ENCODE data around the gene SFTPA2. TPM values are rescaled to one million over a fixed set of nuclear protein-coding genes. Genes with fewer than 3 reads are reported as not detected.
"Not testable (repeated sequence)": the region's sequence is repeated elsewhere in the genome, so short reads cannot be mapped to it uniquely, and the experiment has no call there.

Gene SFTPA2
- not detected for polyA plus RNA-seq (2013, experiment 1 of 2)
- not detected for polyA plus RNA-seq (2013, experiment 2 of 2)

GRCh38 chr10:79560160-79560709 lies at the start of gene SFTPA2:
Gene SFTPA2 (minus strand): TSS chr10:79560407. CDS start chr10:79559483, 924 bp downstream.
- H3K4me3 ChIP-seq (ENCODE audit: low read length) = no peak within 1 kb of the TSS
- no peaks in the 10 kb centered on the region for H3K9me3 ChIP-seq (ENCODE audit: insufficient read depth, low read depth, low read length)
- no peak within 1 kb of the TSS for H3K9ac ChIP-seq (ENCODE audit: low read depth, low read length)
- no peak within 1 kb of the TSS for H3K27ac ChIP-seq (ENCODE audit: low read depth, low read length)
- 79% methylated on average over 1 of the region's 1 CpG for WGBS
- H3K27me3 ChIP-seq (ENCODE audit: insufficient read depth, low read length) = peaks cover 16% of the 10 kb centered on the region; the same call in 1 of the 2 replicates
- H3K4me1 ChIP-seq (ENCODE audit: insufficient read depth, low read length) = no peaks in the 10 kb centered on the region
- no peaks in the 10 kb centered on the region for H3K36me3 ChIP-seq (ENCODE audit: insufficient read depth, low read length)

- Histone ChIP-seq H3K4me3 (ENCODE audit: low read length) (no peak overlapping the region), H3K27me3 (ENCODE audit: insufficient read depth, low read length) (0 out of 2 replicates have a peak, but pooled peaks cover 4% of the 10 kb centered on the region), H3K9me3 (ENCODE audit: insufficient read depth, low read depth, low read length) (no peaks in the 10 kb centered on the region), H3K9ac (ENCODE audit: low read depth, low read length) (no peak overlapping the region), H3K27ac (ENCODE audit: low read depth, low read length) (no peak overlapping the region), H3K4me1 (ENCODE audit: insufficient read depth, low read length) (no peaks in the 10 kb centered on the region), H3K36me3 (ENCODE audit: insufficient read depth, low read length) (no peaks in the 10 kb centered on the region)
- WGBS = 58% methylated on average over 20 of the region's 20 CpGs
These were observed 48.5 kb upstream of the SFTPA2 start for GRCh38 chr10:79608505-79609375.

GRCh38 chr10:79605308-79605707 lies 45.1 kb upstream of the SFTPA2 start:
- H3K9ac ChIP-seq (ENCODE audit: low read depth, low read length) = no peak overlapping the region
- H3K4me3 ChIP-seq (ENCODE audit: low read length) = no peak overlapping the region
- no peaks in the 10 kb centered on the region for H3K9me3 ChIP-seq (ENCODE audit: insufficient read depth, low read depth, low read length)
- 0 out of 2 replicates have a peak, but pooled peaks cover 4% of the 10 kb centered on the region for H3K27me3 ChIP-seq (ENCODE audit: insufficient read depth, low read length)
- no peaks in the 10 kb centered on the region for H3K4me1 ChIP-seq (ENCODE audit: insufficient read depth, low read length)
- no peaks in the 10 kb centered on the region for H3K36me3 ChIP-seq (ENCODE audit: insufficient read depth, low read length)
- H3K27ac ChIP-seq (ENCODE audit: low read depth, low read length) = no peak overlapping the region

- no peak overlapping the region for H3K9ac ChIP-seq (ENCODE audit: low read depth, low read length)
- H3K4me1 ChIP-seq (ENCODE audit: insufficient read depth, low read length) = no peaks in the 10 kb centered on the region
- no peaks in the 10 kb centered on the region for H3K36me3 ChIP-seq (ENCODE audit: insufficient read depth, low read length)
- peaks cover 4% of the 10 kb centered on the region; the same call in 1 of the 2 replicates for H3K9me3 ChIP-seq (ENCODE audit: insufficient read depth, low read depth, low read length)
- 0 out of 2 replicates have a peak, but pooled peaks cover 4% of the 10 kb centered on the region for H3K27me3 ChIP-seq (ENCODE audit: insufficient read depth, low read length)
- no peak overlapping the region for H3K27ac ChIP-seq (ENCODE audit: low read depth, low read length)
- WGBS = 86% methylated on average over 1 of the region's 1 CpG
- no peak overlapping the region for H3K4me3 ChIP-seq (ENCODE audit: low read length)
These were observed 44.1 kb upstream of the SFTPA2 start for GRCh38 chr10:79604294-79604693.

- WGBS = 73% methylated on average over 2 of the region's 2 CpGs
These were observed 42.7 kb upstream of the SFTPA2 start for GRCh38 chr10:79602953-79603352.

GRCh38 chr10:79601939-79602338 lies 41.7 kb upstream of the SFTPA2 start:
- Histone ChIP-seq H3K9ac (ENCODE audit: low read depth, low read length) (no peak overlapping the region), H3K27me3 (ENCODE audit: insufficient read depth, low read length) (no peaks in the 10 kb centered on the region), H3K36me3 (ENCODE audit: insufficient read depth, low read length) (no peaks in the 10 kb centered on the region), H3K4me3 (ENCODE audit: low read length) (no peak overlapping the region), H3K4me1 (ENCODE audit: insufficient read depth, low read length) (no peaks in the 10 kb centered on the region), H3K27ac (ENCODE audit: low read depth, low read length) (no peak overlapping the region), H3K9me3 (ENCODE audit: insufficient read depth, low read depth, low read length) (peaks cover 27% of the 10 kb centered on the region)
- 55% methylated on average over 1 of the region's 1 CpG for WGBS

More at GRCh38 chr10:79602953-79603352, 42.7 kb upstream of the SFTPA2 start:
- Histone ChIP-seq H3K36me3 (ENCODE audit: insufficient read depth, low read length) (no peaks in the 10 kb centered on the region), H3K27me3 (ENCODE audit: insufficient read depth, low read length) (0 out of 2 replicates have a peak, but pooled peaks cover 4% of the 10 kb centered on the region), H3K27ac (ENCODE audit: low read depth, low read length) (no peak overlapping the region), H3K4me3 (ENCODE audit: low read length) (no peak overlapping the region), H3K9me3 (ENCODE audit: insufficient read depth, low read depth, low read length) (peaks cover 17% of the 10 kb centered on the region), H3K9ac (ENCODE audit: low read depth, low read length) (no peak overlapping the region), H3K4me1 (ENCODE audit: insufficient read depth, low read length) (no peaks in the 10 kb centered on the region)

GRCh38 chr10:79599644-79600043 lies 39.4 kb upstream of the SFTPA2 start:
- not testable (repeated sequence) for H3K9ac ChIP-seq (ENCODE audit: low read depth, low read length); H3K27me3 ChIP-seq (ENCODE audit: insufficient read depth, low read length); H3K36me3 ChIP-seq (ENCODE audit: insufficient read depth, low read length); H3K4me3 ChIP-seq (ENCODE audit: low read length); H3K4me1 ChIP-seq (ENCODE audit: insufficient read depth, low read length)
- H3K9me3 ChIP-seq (ENCODE audit: insufficient read depth, low read depth, low read length) = peaks cover 28% of the 10 kb centered on the region
- peak overlapping the region; percentile 64; the same call in 1 of the 2 replicates for H3K27ac ChIP-seq (ENCODE audit: low read depth, low read length)
- 87% methylated on average over 9 of the region's 9 CpGs for WGBS

GRCh38 chr10:79595510-79595909 lies 35.3 kb upstream of the SFTPA2 start:
- Histone ChIP-seq H3K27ac (ENCODE audit: low read depth, low read length) (no peak overlapping the region), H3K27me3 (ENCODE audit: insufficient read depth, low read length) (no peaks in the 10 kb centered on the region)
- 56% methylated on average over 3 of the region's 3 CpGs for WGBS

GRCh38 chr10:79594565-79594964 lies 34.4 kb upstream of the SFTPA2 start:
- H3K36me3 ChIP-seq (ENCODE audit: insufficient read depth, low read length); H3K9ac ChIP-seq (ENCODE audit: low read depth, low read length); H3K4me1 ChIP-seq (ENCODE audit: insufficient read depth, low read length); H3K27ac ChIP-seq (ENCODE audit: low read depth, low read length); H3K27me3 ChIP-seq (ENCODE audit: insufficient read depth, low read length); H3K4me3 ChIP-seq (ENCODE audit: low read length): not testable (repeated sequence)
- peaks cover 27% of the 10 kb centered on the region for H3K9me3 ChIP-seq (ENCODE audit: insufficient read depth, low read depth, low read length)
- WGBS = 90% methylated on average over 3 of the region's 3 CpGs

More at GRCh38 chr10:79595510-79595909, 35.3 kb upstream of the SFTPA2 start:
- Histone ChIP-seq H3K36me3 (ENCODE audit: insufficient read depth, low read length) (no peaks in the 10 kb centered on the region), H3K9ac (ENCODE audit: low read depth, low read length) (no peak overlapping the region), H3K4me3 (ENCODE audit: low read length) (no peak overlapping the region), H3K4me1 (ENCODE audit: insufficient read depth, low read length) (no peaks in the 10 kb centered on the region), H3K9me3 (ENCODE audit: insufficient read depth, low read depth, low read length) (peaks cover 28% of the 10 kb centered on the region)

- Histone ChIP-seq H3K27me3 (ENCODE audit: insufficient read depth, low read length) (no peaks in the 10 kb centered on the region), H3K4me1 (ENCODE audit: insufficient read depth, low read length) (no peaks in the 10 kb centered on the region), H3K27ac (ENCODE audit: low read depth, low read length) (no peak overlapping the region), H3K9me3 (ENCODE audit: insufficient read depth, low read depth, low read length) (peaks cover 15% of the 10 kb centered on the region), H3K9ac (ENCODE audit: low read depth, low read length) (no peak overlapping the region), H3K36me3 (ENCODE audit: insufficient read depth, low read length) (no peaks in the 10 kb centered on the region), H3K4me3 (ENCODE audit: low read length) (no peak overlapping the region)
- WGBS = 81% methylated on average over 1 of the region's 1 CpG
These were observed 33.2 kb upstream of the SFTPA2 start for GRCh38 chr10:79593377-79593776.

- no peaks in the 10 kb centered on the region for H3K9me3 ChIP-seq (ENCODE audit: insufficient read depth, low read depth, low read length)
- no peak overlapping the region for H3K4me3 ChIP-seq (ENCODE audit: low read length)
- no peak overlapping the region for H3K27ac ChIP-seq (ENCODE audit: low read depth, low read length)
- H3K27me3 ChIP-seq (ENCODE audit: insufficient read depth, low read length) = no peaks in the 10 kb centered on the region
- no peaks in the 10 kb centered on the region for H3K36me3 ChIP-seq (ENCODE audit: insufficient read depth, low read length)
- H3K4me1 ChIP-seq (ENCODE audit: insufficient read depth, low read length) = no peaks in the 10 kb centered on the region
- no peak overlapping the region for H3K9ac ChIP-seq (ENCODE audit: low read depth, low read length)
These were observed 28.6 kb upstream of the SFTPA2 start for GRCh38 chr10:79588800-79589199.

Data from HUES64 (cell line).